IMR-90 (cell line): ENCODE measurements around the gene ROBO2. TPM values are rescaled to one million over a fixed set of nuclear protein-coding genes. Genes with fewer than 3 reads are reported as not detected.

Experiments used
- ATAC-seq: fragments of 200-7000 bp; cut with Tn5 transposase; 2 replicates; pipeline ENCODE4 v1.9.1; 2020; ENCODE audit warnings: low read depth, mild to moderate bottlenecking, moderate library complexity
- BruUV-seq: library from RNA; stranded (reverse); fragments of 400-500 nt; replicated peaks from 2 replicates; lab custom pipeline; 2021; lab: Mats Ljungman, UMichigan
- CTCF ChIA-PET: fragments of 300-600 bp; formaldehyde crosslinking; extraction: SDS; loops from one replicate; lab custom pipeline; 2021; ENCODE audit warnings: antibody characterized with exemption; lab: Yijun Ruan, JAX
- POLR2A ChIA-PET: fragments of 300-600 bp; sonication (Branson Sonifier 250); formaldehyde crosslinking; loops from one replicate; lab custom pipeline; 2022; ENCODE audit warnings: antibody characterized with exemption; ENCODE audit not compliant: unreplicated experiment; lab: Charles Lee
- DNase-seq: peaks from one replicate; pipeline ENCODE4 v3.0.0; 2013
- H2AFZ ChIP-seq: replicated peaks from 2 replicates; pipeline ENCODE3; 2013; ENCODE audit warnings: low read length, mild to moderate bottlenecking; ENCODE audit not compliant: poor library complexity
- H2AK5ac ChIP-seq: 2 replicates; pipeline ENCODE4 v1.6.1; 2013; ENCODE audit warnings: low read depth, low read length, inconsistent platforms
- H2AK9ac ChIP-seq: replicated peaks from 2 replicates; pipeline ENCODE3; 2013; ENCODE audit warnings: mild to moderate bottlenecking, low read depth, low read length, moderate library complexity; ENCODE audit not compliant: poor library complexity
- H2BK120ac ChIP-seq: 2 replicates; pipeline ENCODE4 v1.6.1; 2013; ENCODE audit warnings: low read depth, low read length, inconsistent platforms
- H2BK15ac ChIP-seq: 3 replicates; pipeline ENCODE4 v1.6.1; 2013; ENCODE audit warnings: low read depth, low read length, inconsistent platforms
- H2BK20ac ChIP-seq: 2 replicates; pipeline ENCODE4 v1.6.1; 2013; ENCODE audit warnings: low read depth, mild to moderate bottlenecking, inconsistent platforms, low read length, moderate library complexity
- H2BK5ac ChIP-seq: 2 replicates; pipeline ENCODE4 v1.6.1; 2013; ENCODE audit warnings: mild to moderate bottlenecking, low read depth, low read length, inconsistent platforms; ENCODE audit not compliant: poor library complexity, severe bottlenecking
- H3K14ac ChIP-seq: replicated peaks from 2 replicates; pipeline ENCODE4 v1.6.1; 2013; ENCODE audit warnings: low read depth, low read length, inconsistent platforms
- H3K18ac ChIP-seq: 2 replicates; pipeline ENCODE4 v1.6.1; 2013; ENCODE audit warnings: low read depth, low read length, control low read depth
- H3K23ac ChIP-seq: 2 replicates; pipeline ENCODE4 v1.6.1; 2013; ENCODE audit warnings: low read depth, low read length, inconsistent platforms
- H3K27ac ChIP-seq: 2 replicates; pipeline ENCODE4 v1.5.1; 2013; ENCODE audit warnings: mild to moderate bottlenecking, control low read depth, low read length; ENCODE audit not compliant: insufficient read depth
- H3K27me3 ChIP-seq: 2 replicates; pipeline ENCODE4 v1.6.1; 2013; ENCODE audit warnings: low read length; ENCODE audit not compliant: control insufficient read depth, insufficient read depth
- H3K36me3 ChIP-seq: 2 replicates; pipeline ENCODE4 v1.6.1; 2013; ENCODE audit warnings: low read length, mixed read lengths; ENCODE audit not compliant: control insufficient read depth, insufficient read depth
- H3K4ac ChIP-seq: 2 replicates; pipeline ENCODE4 v1.6.1; 2013; ENCODE audit warnings: low read depth, low read length, inconsistent platforms
- H3K4me1 ChIP-seq: 2 replicates; pipeline ENCODE4 v1.6.1; 2013; ENCODE audit warnings: low read length, mixed read lengths; ENCODE audit not compliant: control insufficient read depth, insufficient read depth
- H3K4me2 ChIP-seq: 2 replicates; pipeline ENCODE4 v1.6.1; 2013; ENCODE audit warnings: low read depth, mild to moderate bottlenecking, control low read depth, low read length, moderate library complexity
- H3K4me3 ChIP-seq: 2 replicates; pipeline ENCODE4 v1.5.1; 2013; ENCODE audit warnings: low read depth, mild to moderate bottlenecking, control low read depth, low read length, moderate library complexity; ENCODE audit not compliant: insufficient read depth
- H3K56ac ChIP-seq: 2 replicates; pipeline ENCODE4 v1.6.1; 2013; ENCODE audit warnings: low read length, inconsistent platforms; ENCODE audit not compliant: insufficient read depth; ENCODE audit errors: extremely low read depth
- H3K79me1 ChIP-seq, 2 experiments: 2 replicates each; pipeline ENCODE4 v1.6.1; 2013; ENCODE audit warnings: low read length in 2 of 2, inconsistent platforms in 1 of 2, low read depth in 1 of 2
- H3K9ac ChIP-seq: 2 replicates; pipeline ENCODE4 v1.6.1; 2013; ENCODE audit warnings: low read depth, low read length, control low read depth
- H3K9me1 ChIP-seq: 2 replicates; pipeline ENCODE4 v1.6.1; 2013; ENCODE audit warnings: low read length, inconsistent platforms; ENCODE audit not compliant: insufficient read depth
- H3K9me3 ChIP-seq: 2 replicates; pipeline ENCODE4 v1.6.1; 2013; ENCODE audit warnings: low read length; ENCODE audit not compliant: control insufficient read depth, insufficient read depth
- H4K20me1 ChIP-seq: 2 replicates; pipeline ENCODE4 v1.6.1; 2013; ENCODE audit warnings: low read length, inconsistent platforms; ENCODE audit not compliant: insufficient read depth
- H4K5ac ChIP-seq: 2 replicates; pipeline ENCODE4 v1.6.1; 2013; ENCODE audit warnings: mild to moderate bottlenecking, low read depth, low read length, control low read depth
- H4K8ac ChIP-seq, 2 experiments: 2 replicates each; pipeline ENCODE4 v1.6.1; 2013; ENCODE audit warnings: low read depth in 2 of 2, low read length in 2 of 2, control low read depth in 1 of 2, inconsistent platforms in 1 of 2
- H4K91ac ChIP-seq: 2 replicates; pipeline ENCODE4 v1.6.1; 2013; ENCODE audit warnings: low read depth, low read length, inconsistent platforms; ENCODE audit not compliant: insufficient read depth
- NFE2L2 ChIP-seq: fragments of 150-350 bp; IDR thresholded peaks from 2 replicates; pipeline ENCODE4 v1.6.1; 2016; ENCODE audit warnings: low read depth, mild to moderate bottlenecking, low read length
- RCOR1 ChIP-seq: IDR thresholded peaks from 2 replicates; pipeline ENCODE4 v1.6.1; 2012; ENCODE audit warnings: mild to moderate bottlenecking, low read length, improper control_type of control experiment; ENCODE audit not compliant: insufficient replicate concordance
- RFX5 ChIP-seq: IDR thresholded peaks from 2 replicates; pipeline ENCODE4 v1.8.0; 2012; ENCODE audit warnings: low read depth, mild to moderate bottlenecking, low read length, moderate library complexity
- SMC3 ChIP-seq: fragments of 150-350 bp; IDR thresholded peaks from 2 replicates; pipeline ENCODE4 v1.6.1; 2016; ENCODE audit warnings: low read depth, mild to moderate bottlenecking, antibody characterized with exemption, low read length, moderate library complexity
- WGBS, 2 experiments: methylation state at CpG; one replicate each; pipeline versions ENCODE4 v1.1.5 to v1.1.7; 2013; ENCODE audit warnings: missing lambda C conversion rate in 2 of 2; ENCODE audit not compliant: insufficient read length in 1 of 2; ENCODE audit errors: extremely low coverage in 2 of 2; 5-methylcytosine and 5-hydroxymethylcytosine counted together
- dilution Hi-C: fragments of 300-500 bp; cut with HindIII; formaldehyde crosslinking; loops from one replicate; pipeline ENCODE4 v1.14.3; 2018; ENCODE audit warnings: low sequenced_read_pairs; ENCODE audit not compliant: unreplicated experiment
- in situ Hi-C: fragments of 300-500 bp; cut with MboI; formaldehyde crosslinking; loops from 3 replicates; pipeline ENCODE4 v1.14.3; 2019; ENCODE audit warnings: low sequenced_read_pairs, inconsistent platforms, mixed read lengths
- intact Hi-C: fragments of 100-400 bp; cut with micrococcal nuclease; formaldehyde crosslinking; loops from 2 replicates; pipeline ENCODE4 v1.10.0; 2022
- polyA plus RNA-seq, 3 experiments: library from polyadenylated mRNA; depleted of rRNA; stranded (reverse); fragments of >200 nt; gene quantifications; 2 replicates each; pipeline ENCODE4 v1.2.3, GENCODE V29; 2012; ENCODE audit warnings: low replicate concordance in 1 of 3
- total RNA-seq: library from RNA; depleted of rRNA; stranded (reverse); fragments of >200 nt; gene quantifications from 2 replicates; pipeline ENCODE4 v1.2.3, GENCODE V29; 2012

The ROBO2 gene
- total and polyA plus RNA-seq, 2 of the 4 experiments (the other 2 are of a cell fraction), result 9.3 to 14.5 TPM

- dilution Hi-C loops, result no loop called here
- H3K56ac ChIP-seq, result no peak overlapping the region
- H4K20me1 ChIP-seq, result no peaks in the 10 kb centered on the region
- H3K4me3 ChIP-seq, result no peak overlapping the region
- BruUV-seq, result no TSS peak
- H3K36me3 ChIP-seq, result no peaks in the 10 kb centered on the region
- no peaks in the 10 kb centered on the region for H3K9me3 ChIP-seq
- H3K27me3 ChIP-seq, result no peaks in the 10 kb centered on the region
- no peak overlapping the region for H3K14ac ChIP-seq
- no peak overlapping the region for H3K9ac ChIP-seq
- in situ Hi-C loops, result no loop called here
- ATAC-seq (no peak), DNase-seq (no peak)
- H4K91ac ChIP-seq, result no peak overlapping the region
- no peak overlapping the region for H2AK5ac ChIP-seq
- POLR2A ChIA-PET, result no interaction called here
- no peaks in the 10 kb centered on the region for H3K9me1 ChIP-seq
- no peaks in the 10 kb centered on the region for H3K4me1 ChIP-seq
- H2AFZ ChIP-seq, result no peak overlapping the region
- H3K4me2 ChIP-seq, result no peak overlapping the region
- TF ChIP-seq NFE2L2 (no peak), SMC3 (no peak), RFX5 (no peak), RCOR1 (no peak)
- H3K23ac ChIP-seq, result no peak overlapping the region
- intact Hi-C loops, result no loop called here
- no peak overlapping the region for H4K5ac ChIP-seq
- no peak overlapping the region for H3K27ac ChIP-seq
- H3K79me1 ChIP-seq, result no peaks in the 10 kb centered on the region
- no peak overlapping the region for H2BK20ac ChIP-seq
- no peak overlapping the region for H3K18ac ChIP-seq
- no peak overlapping the region for H2BK5ac ChIP-seq
- H2BK15ac ChIP-seq, result no peak overlapping the region
- H2AK9ac ChIP-seq, result no peak overlapping the region
- CTCF ChIA-PET, result no interaction called here
- no peak overlapping the region for H4K8ac ChIP-seq
- no peak overlapping the region for H2BK120ac ChIP-seq
- H3K4ac ChIP-seq, result no peak overlapping the region
- WGBS, 2 experiments, result no CpG with 5 or more reads among the region's 4 CpGs
These were observed 129.9 kb downstream of the ROBO2 start for GRCh38 chr3:77169823-77170222.
